ENCODE data around the gene LHPP. TPM values are rescaled to one million over a fixed set of nuclear protein-coding genes. Genes with fewer than 3 reads are reported as not detected.
A peak's percentile ranks its signal among the peaks of the same experiment; 100 is the strongest.

Gene LHPP
- total RNA-seq, 6 donors from 2014 or later: 12.0 to 21.4 (median 16.4) TPM

DNA sequence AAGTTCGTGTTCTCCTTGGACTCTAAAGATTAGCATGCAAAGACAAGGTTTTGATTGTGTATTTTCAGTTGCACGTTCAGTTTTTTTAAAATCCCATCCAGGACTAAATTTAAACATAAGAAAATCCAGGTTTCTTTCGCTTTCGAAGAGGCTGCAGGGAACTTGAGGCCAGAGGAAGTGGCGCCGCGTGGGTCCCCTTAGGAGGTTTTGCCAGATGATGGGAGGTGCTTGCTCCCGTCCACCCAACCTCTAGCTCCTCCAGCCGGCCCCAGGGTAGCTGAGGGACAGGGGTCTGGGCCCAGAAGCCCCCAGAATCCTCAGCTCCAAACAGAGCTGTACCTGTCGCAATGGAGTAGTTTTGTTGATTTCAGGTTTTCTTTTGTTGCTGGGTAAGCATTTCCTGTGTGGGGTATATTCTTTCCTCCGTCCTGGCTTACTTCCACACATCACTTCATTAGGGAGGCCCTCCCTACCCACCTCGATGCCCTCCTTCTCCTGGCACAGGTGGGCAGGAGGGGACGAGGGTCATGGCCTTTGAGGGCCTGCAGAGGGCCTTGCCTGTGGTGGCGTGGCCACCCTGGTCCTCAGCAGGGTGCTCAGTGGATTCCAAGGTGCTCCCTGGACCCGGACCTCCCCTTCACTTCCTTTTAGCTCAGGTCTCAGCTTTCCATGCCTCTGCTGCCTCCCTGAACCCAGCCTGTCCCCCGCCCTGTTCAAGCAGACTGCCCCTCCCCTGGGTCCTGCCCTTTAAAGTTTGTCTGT is 32.6 kb downstream of the LHPP start:
- no peak overlapping the region for H3K27ac ChIP-seq
- WGBS, 2 donors: 54 to 69% methylated on average over 16 of the region's 16 CpGs
- peaks cover 0 to 5% (median 0%) of the 10 kb centered on the region in 4 donors for H3K4me1 ChIP-seq
- TF ChIP-seq POLR2A (IDR thresholded peaks at IDR 0.05) (no peak), EP300 (IDR thresholded peaks at IDR 0.05) (no peak), POLR2AphosphoS5 (IDR thresholded peaks at IDR 0.05) (no peak)
- TF ChIP-seq, protein P1, sequence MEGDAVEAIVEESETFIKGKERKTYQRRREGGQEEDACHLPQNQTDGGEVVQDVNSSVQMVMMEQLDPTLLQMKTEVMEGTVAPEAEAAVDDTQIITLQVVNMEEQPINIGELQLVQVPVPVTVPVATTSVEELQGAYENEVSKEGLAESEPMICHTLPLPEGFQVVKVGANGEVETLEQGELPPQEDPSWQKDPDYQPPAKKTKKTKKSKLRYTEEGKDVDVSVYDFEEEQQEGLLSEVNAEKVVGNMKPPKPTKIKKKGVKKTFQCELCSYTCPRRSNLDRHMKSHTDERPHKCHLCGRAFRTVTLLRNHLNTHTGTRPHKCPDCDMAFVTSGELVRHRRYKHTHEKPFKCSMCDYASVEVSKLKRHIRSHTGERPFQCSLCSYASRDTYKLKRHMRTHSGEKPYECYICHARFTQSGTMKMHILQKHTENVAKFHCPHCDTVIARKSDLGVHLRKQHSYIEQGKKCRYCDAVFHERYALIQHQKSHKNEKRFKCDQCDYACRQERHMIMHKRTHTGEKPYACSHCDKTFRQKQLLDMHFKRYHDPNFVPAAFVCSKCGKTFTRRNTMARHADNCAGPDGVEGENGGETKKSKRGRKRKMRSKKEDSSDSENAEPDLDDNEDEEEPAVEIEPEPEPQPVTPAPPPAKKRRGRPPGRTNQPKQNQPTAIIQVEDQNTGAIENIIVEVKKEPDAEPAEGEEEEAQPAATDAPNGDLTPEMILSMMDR (IDR thresholded peaks at IDR 0.05): no peak
- ATAC-seq (ENCODE audit: low FRiP score in 2 of 2) (no peak), DNase-seq (no peak)
- peak overlapping the region in 1 of 4 donors; percentile 5 for H3K4me3 ChIP-seq
- no peaks in the 10 kb centered on the region for H3K9me3 ChIP-seq
- H3K27me3 ChIP-seq: no peaks in the 10 kb centered on the region
- H3K36me3 ChIP-seq: peaks cover 0 to 5% (median 0%) of the 10 kb centered on the region in 4 donors

DNA sequence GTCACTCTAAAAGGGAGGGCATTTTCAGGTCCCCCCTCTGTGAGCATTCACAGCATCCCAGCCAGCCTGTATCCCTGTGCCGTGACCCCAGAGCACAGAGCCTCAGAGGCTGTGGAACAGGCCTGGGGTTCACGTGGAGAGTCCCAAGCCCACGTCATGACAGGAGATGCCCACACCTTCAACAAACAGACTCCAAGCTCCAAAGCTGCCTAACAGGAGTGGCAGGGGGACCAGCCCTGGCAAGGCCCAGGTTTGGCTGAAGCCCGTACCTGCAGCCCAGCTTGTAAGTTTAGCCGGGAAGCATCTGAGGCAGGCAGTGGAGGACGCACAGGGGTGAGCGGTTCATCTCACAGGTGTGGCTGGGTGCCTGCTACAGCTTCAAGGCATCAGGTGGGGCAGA is 33.5 kb downstream of the LHPP start:
- DNase-seq (no peak), ATAC-seq (ENCODE audit: low FRiP score in 2 of 2) (no peak)
- 98 to 100% methylated on average over 1 to 7 of the region's 7 CpGs for WGBS, 2 donors
- H3K4me1 ChIP-seq: peaks cover 0 to 5% (median 0%) of the 10 kb centered on the region in 4 donors
- no peaks in the 10 kb centered on the region for H3K27me3 ChIP-seq
- H3K9me3 ChIP-seq: no peaks in the 10 kb centered on the region
- H3K27ac ChIP-seq: no peak overlapping the region
- TF ChIP-seq EP300 (IDR thresholded peaks at IDR 0.05) (no peak), POLR2AphosphoS5 (IDR thresholded peaks at IDR 0.05) (no peak), POLR2A (IDR thresholded peaks at IDR 0.05) (no peak)
- TF ChIP-seq, protein P1 (IDR thresholded peaks at IDR 0.05): no peak
- H3K36me3 ChIP-seq: peaks cover 0 to 5% (median 0%) of the 10 kb centered on the region in 4 donors
- no peak overlapping the region for H3K4me3 ChIP-seq

DNA sequence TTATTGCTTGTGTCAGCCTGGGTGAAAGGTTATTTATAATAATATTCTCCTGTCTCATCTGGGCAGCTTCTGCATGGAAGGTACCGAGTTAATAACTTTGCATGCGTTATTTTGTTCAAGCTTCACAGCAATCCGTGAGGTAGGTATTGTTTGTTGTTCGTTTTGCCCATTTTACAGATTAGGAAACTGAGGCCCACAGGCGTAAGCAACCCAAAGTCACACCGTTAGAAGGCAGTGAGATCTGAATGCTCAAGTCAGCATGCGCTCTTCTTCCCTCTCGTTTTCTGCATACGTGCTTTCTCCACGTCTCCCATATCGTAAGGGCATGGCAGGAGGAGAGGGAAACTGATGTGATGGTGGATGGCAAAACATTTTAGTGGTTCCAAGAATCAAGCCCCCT is 34.1 kb downstream of the LHPP start:
- Histone ChIP-seq H3K36me3 (peaks cover 0 to 5% (median 2%) of the 10 kb centered on the region in 4 donors), H3K4me1 (peaks cover 0 to 5% (median 0%) of the 10 kb centered on the region in 4 donors), H3K9me3 (no peaks in the 10 kb centered on the region), H3K27me3 (no peaks in the 10 kb centered on the region), H3K27ac (no peak overlapping the region), H3K4me3 (no peak overlapping the region)
- TF ChIP-seq, protein P1 (IDR thresholded peaks at IDR 0.05): no peak
- TF ChIP-seq EP300 (IDR thresholded peaks at IDR 0.05): no peak
- TF ChIP-seq POLR2AphosphoS5 (IDR thresholded peaks at IDR 0.05): no peak
- TF ChIP-seq POLR2A (IDR thresholded peaks at IDR 0.05): no peak
- 94 to 96% methylated on average over 11 of the region's 11 CpGs for WGBS, 2 donors
- no peak for ATAC-seq (ENCODE audit: low FRiP score in 2 of 2)
- no peak for DNase-seq

DNA sequence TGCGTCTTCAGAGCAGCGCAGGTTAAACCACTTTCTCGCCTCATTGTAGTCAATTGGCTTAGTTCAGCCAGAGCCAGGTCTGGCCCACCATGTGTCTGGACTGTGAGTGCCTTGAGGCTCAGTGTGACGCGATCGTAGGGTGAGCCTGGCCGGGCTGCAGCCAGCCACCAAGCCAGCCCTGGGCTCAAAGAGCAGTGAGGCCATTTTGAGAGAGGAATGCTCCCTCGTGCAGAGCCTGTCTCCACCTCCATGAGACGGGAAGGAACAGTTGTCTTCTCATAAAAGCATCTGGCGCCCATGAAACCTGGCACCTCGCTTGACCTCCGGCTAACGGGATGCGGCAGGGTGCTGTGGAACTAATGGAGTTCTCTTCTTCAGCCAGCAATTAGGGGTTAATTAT is 34.5 kb downstream of the LHPP start:
- WGBS, 2 donors: 92 to 96% methylated on average over 14 of the region's 14 CpGs

More for the DNA sequence above, 34.5 kb downstream of the LHPP start:
- DNase-seq (no peak), ATAC-seq (ENCODE audit: low FRiP score in 2 of 2) (no peak)
- H3K27me3 ChIP-seq: no peaks in the 10 kb centered on the region
- peaks cover 0 to 7% (median 3%) of the 10 kb centered on the region in 4 donors for H3K36me3 ChIP-seq
- no peak overlapping the region for H3K4me3 ChIP-seq
- no peak for TF ChIP-seq POLR2AphosphoS5 (IDR thresholded peaks at IDR 0.05)
- TF ChIP-seq, protein P1 (IDR thresholded peaks at IDR 0.05): no peak
- no peak for TF ChIP-seq EP300 (IDR thresholded peaks at IDR 0.05)
- no peak for TF ChIP-seq POLR2A (IDR thresholded peaks at IDR 0.05)
- H3K27ac ChIP-seq: no peak overlapping the region
- no peaks in the 10 kb centered on the region for H3K9me3 ChIP-seq
- H3K4me1 ChIP-seq: peaks cover 0 to 5% (median 0%) of the 10 kb centered on the region in 4 donors
